Islet precursor cell (in vitro differentiated cells): Measurements from ENCODE around the gene TMCO6.
"Not testable (repeated sequence)": the region's sequence is repeated elsewhere in the genome, so short reads cannot be mapped to it uniquely, and the experiment has no call there.

Source experiments
- DNase-seq: peaks from one replicate; pipeline ENCODE4 v3.0.0-alpha.2; 2018

TMCO6 gene

GRCh38 chr5:140639148-140639981 lies at the start of gene TMCO6:
Gene TMCO6 (plus strand): TSS chr5:140639451. CDS start chr5:140639528, 77 bp downstream.
- peak; percentile 98 for DNase-seq

GRCh38 chr5:140590861-140591260 lies 48.4 kb upstream of the TMCO6 start:
- no peak for DNase-seq

GRCh38 chr5:140591747-140592372 lies 47.4 kb upstream of the TMCO6 start:
- DNase-seq, result no peak

- DNase-seq, result not testable (repeated sequence)
These were observed 46.2 kb upstream of the TMCO6 start for GRCh38 chr5:140593070-140593469.

GRCh38 chr5:140594169-140594568 lies 45.1 kb upstream of the TMCO6 start:
- no peak for DNase-seq

- no peak for DNase-seq
These were observed 43.5 kb upstream of the TMCO6 start for GRCh38 chr5:140595538-140596300.

GRCh38 chr5:140596321-140596741 lies 42.9 kb upstream of the TMCO6 start:
- no peak for DNase-seq

GRCh38 chr5:140598836-140599235 lies 40.4 kb upstream of the TMCO6 start:
- DNase-seq, result no peak

GRCh38 chr5:140600096-140600495 lies 39.2 kb upstream of the TMCO6 start:
- DNase-seq, result no peak

- DNase-seq, result no peak
These were observed 37.1 kb upstream of the TMCO6 start for GRCh38 chr5:140602147-140602546.

- DNase-seq, result not testable (repeated sequence)
These were observed 35.9 kb upstream of the TMCO6 start for GRCh38 chr5:140603446-140603698.

GRCh38 chr5:140603734-140604133 lies 35.5 kb upstream of the TMCO6 start:
- DNase-seq, result no peak

- no peak for DNase-seq
These were observed 33.4 kb upstream of the TMCO6 start for GRCh38 chr5:140605879-140606278.

GRCh38 chr5:140607031-140607430 lies 32.2 kb upstream of the TMCO6 start:
- no peak for DNase-seq

- DNase-seq, result no peak
These were observed 30.5 kb upstream of the TMCO6 start for GRCh38 chr5:140608722-140609121.

- no peak for DNase-seq
These were observed 30.1 kb upstream of the TMCO6 start for GRCh38 chr5:140609126-140609525.

GRCh38 chr5:140611020-140611521 lies 28.2 kb upstream of the TMCO6 start:
- no peak for DNase-seq

GRCh38 chr5:140622301-140622700 lies 16.9 kb upstream of the TMCO6 start:
- DNase-seq, result no peak

- not testable (repeated sequence) for DNase-seq
These were observed 16.2 kb upstream of the TMCO6 start for GRCh38 chr5:140623061-140623460.

GRCh38 chr5:140624886-140625285 lies 14.4 kb upstream of the TMCO6 start:
- DNase-seq, result not testable (repeated sequence)

- no peak for DNase-seq
These were observed 11.3 kb upstream of the TMCO6 start for GRCh38 chr5:140627972-140628371.

- no peak for DNase-seq
These were observed 10.5 kb upstream of the TMCO6 start for GRCh38 chr5:140628711-140629110.

- DNase-seq, result no peak
These were observed 8.8 kb upstream of the TMCO6 start for GRCh38 chr5:140630292-140631035.
